H1 (cell line): Measurements from ENCODE around the gene ATP7B. TPM values are rescaled to one million over a fixed set of nuclear protein-coding genes. Genes with fewer than 3 reads are reported as not detected.

Source experiments
- ASH2L ChIP-seq: fragments of 200-600, 300-600 bp; sonication (generic); IDR thresholded peaks from one replicate; pipeline ENCODE4 v1.7.1; 2017; ENCODE audit warnings: low read length
- BCL11A ChIP-seq, 2 experiments: IDR thresholded peaks; one replicate each; pipeline ENCODE4 v1.6.1; 2011; ENCODE audit warnings: low read depth in 2 of 2, low read length in 2 of 2, mild to moderate bottlenecking in 2 of 2
- RBBP5 ChIP-seq: IDR thresholded peaks from 2 replicates; pipeline ENCODE4 v1.7.1; 2012; ENCODE audit warnings: low read depth, mild to moderate bottlenecking, inconsistent platforms, low read length, moderate library complexity, borderline replicate concordance
- RFX5 ChIP-seq: IDR thresholded peaks from 2 replicates; pipeline ENCODE4 v1.6.1; 2011; ENCODE audit warnings: low read depth, low read length, improper control_type of control experiment, borderline replicate concordance
- SIRT6 ChIP-seq: IDR thresholded peaks from one replicate; pipeline ENCODE4 v1.7.1; 2012; ENCODE audit warnings: low read length, inconsistent platforms
- TAF7 ChIP-seq: optimal IDR thresholded peaks from 2 replicates; pipeline ENCODE3; 2011; ENCODE audit warnings: low read depth, mild to moderate bottlenecking, inconsistent platforms, low read length, moderate library complexity, borderline replicate concordance
- TBP ChIP-seq: IDR thresholded peaks from 2 replicates; pipeline ENCODE4 v1.6.1; 2011; ENCODE audit warnings: low read depth, low read length, improper control_type of control experiment
- polyA plus RNA-seq, 7 experiments: library from polyadenylated mRNA; depleted of rRNA in 3 of 7; stranded (reverse) in 5 of 7; unstranded in 2 of 7; fragments of >200 nt in 5 of 7; fragments of 200-250 nt in 2 of 7; gene quantifications; 1 replicate in 5 of 7; 2 replicates in 1 of 7; 4 replicates in 1 of 7; pipeline versions ENCODE4 v1.2.1 to v1.2.3, GENCODE V29; 2011 to 2013; ENCODE audit warnings: missing spikeins in 2 of 7, mixed read lengths in 2 of 7
- total RNA-seq: library from RNA; stranded (reverse); fragmentation: NEBNext Ultra II Directional; extraction: Animal tissue kit (Norgen Biotek cat#: 25700); gene quantifications from 2 replicates; pipeline ENCODE4 v1.2.1, GENCODE V29; 2021
- TF ChIP-seq, protein P1 (sequence below): fragments of 300-600 bp; sonication (generic); IDR thresholded peaks from 2 replicates; pipeline ENCODE4 v1.7.1; 2012; ENCODE audit warnings: low read length, moderate library complexity, mild to moderate bottlenecking, inconsistent platforms; ENCODE audit not compliant: insufficient replicate concordance

ATP7B gene
- total and polyA plus RNA-seq, 2 of the 8 experiments (the other 6 are each of a cell fraction or from before 2014, with no cell fraction given), result 4.1 to 9.2 TPM

DNA sequence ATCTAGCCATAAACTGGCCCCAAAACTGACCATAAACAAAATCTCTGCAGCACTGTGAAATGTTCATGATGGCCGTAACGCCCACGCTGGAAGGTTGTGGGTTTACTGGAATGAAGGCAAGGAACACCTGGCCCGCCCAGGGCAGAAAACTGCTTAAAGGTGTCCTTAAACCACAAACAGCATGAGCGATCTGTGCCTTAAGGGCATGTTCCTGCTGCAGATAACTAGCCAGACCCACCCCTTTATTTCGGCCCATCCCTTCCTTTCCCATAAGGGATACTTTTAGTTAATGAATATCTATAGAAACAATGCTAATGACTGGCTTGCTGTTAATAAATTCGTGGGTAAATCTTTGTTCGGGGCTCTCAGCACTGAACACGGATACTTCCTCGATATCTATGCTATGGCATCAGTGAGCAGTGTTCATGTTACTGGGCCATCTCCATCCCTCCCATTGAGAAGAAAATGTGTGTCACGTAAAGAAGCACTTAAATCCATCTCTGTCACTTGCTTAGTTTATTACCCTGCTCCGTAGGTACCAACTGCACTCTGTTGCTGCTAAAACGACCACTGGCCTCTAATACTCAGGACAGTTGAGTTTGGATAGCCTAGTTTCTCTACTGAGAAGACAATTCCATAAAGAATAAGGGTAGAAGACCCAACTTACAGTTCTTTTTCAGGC, 5.3 kb downstream of the ATP7B start (continued):
- TF ChIP-seq TAF7, result no peak
- TF ChIP-seq RBBP5, result no peak
- no peak for TF ChIP-seq ASH2L
- TF ChIP-seq RFX5, result no peak
- no peak for TF ChIP-seq TBP
- TF ChIP-seq, protein P1, sequence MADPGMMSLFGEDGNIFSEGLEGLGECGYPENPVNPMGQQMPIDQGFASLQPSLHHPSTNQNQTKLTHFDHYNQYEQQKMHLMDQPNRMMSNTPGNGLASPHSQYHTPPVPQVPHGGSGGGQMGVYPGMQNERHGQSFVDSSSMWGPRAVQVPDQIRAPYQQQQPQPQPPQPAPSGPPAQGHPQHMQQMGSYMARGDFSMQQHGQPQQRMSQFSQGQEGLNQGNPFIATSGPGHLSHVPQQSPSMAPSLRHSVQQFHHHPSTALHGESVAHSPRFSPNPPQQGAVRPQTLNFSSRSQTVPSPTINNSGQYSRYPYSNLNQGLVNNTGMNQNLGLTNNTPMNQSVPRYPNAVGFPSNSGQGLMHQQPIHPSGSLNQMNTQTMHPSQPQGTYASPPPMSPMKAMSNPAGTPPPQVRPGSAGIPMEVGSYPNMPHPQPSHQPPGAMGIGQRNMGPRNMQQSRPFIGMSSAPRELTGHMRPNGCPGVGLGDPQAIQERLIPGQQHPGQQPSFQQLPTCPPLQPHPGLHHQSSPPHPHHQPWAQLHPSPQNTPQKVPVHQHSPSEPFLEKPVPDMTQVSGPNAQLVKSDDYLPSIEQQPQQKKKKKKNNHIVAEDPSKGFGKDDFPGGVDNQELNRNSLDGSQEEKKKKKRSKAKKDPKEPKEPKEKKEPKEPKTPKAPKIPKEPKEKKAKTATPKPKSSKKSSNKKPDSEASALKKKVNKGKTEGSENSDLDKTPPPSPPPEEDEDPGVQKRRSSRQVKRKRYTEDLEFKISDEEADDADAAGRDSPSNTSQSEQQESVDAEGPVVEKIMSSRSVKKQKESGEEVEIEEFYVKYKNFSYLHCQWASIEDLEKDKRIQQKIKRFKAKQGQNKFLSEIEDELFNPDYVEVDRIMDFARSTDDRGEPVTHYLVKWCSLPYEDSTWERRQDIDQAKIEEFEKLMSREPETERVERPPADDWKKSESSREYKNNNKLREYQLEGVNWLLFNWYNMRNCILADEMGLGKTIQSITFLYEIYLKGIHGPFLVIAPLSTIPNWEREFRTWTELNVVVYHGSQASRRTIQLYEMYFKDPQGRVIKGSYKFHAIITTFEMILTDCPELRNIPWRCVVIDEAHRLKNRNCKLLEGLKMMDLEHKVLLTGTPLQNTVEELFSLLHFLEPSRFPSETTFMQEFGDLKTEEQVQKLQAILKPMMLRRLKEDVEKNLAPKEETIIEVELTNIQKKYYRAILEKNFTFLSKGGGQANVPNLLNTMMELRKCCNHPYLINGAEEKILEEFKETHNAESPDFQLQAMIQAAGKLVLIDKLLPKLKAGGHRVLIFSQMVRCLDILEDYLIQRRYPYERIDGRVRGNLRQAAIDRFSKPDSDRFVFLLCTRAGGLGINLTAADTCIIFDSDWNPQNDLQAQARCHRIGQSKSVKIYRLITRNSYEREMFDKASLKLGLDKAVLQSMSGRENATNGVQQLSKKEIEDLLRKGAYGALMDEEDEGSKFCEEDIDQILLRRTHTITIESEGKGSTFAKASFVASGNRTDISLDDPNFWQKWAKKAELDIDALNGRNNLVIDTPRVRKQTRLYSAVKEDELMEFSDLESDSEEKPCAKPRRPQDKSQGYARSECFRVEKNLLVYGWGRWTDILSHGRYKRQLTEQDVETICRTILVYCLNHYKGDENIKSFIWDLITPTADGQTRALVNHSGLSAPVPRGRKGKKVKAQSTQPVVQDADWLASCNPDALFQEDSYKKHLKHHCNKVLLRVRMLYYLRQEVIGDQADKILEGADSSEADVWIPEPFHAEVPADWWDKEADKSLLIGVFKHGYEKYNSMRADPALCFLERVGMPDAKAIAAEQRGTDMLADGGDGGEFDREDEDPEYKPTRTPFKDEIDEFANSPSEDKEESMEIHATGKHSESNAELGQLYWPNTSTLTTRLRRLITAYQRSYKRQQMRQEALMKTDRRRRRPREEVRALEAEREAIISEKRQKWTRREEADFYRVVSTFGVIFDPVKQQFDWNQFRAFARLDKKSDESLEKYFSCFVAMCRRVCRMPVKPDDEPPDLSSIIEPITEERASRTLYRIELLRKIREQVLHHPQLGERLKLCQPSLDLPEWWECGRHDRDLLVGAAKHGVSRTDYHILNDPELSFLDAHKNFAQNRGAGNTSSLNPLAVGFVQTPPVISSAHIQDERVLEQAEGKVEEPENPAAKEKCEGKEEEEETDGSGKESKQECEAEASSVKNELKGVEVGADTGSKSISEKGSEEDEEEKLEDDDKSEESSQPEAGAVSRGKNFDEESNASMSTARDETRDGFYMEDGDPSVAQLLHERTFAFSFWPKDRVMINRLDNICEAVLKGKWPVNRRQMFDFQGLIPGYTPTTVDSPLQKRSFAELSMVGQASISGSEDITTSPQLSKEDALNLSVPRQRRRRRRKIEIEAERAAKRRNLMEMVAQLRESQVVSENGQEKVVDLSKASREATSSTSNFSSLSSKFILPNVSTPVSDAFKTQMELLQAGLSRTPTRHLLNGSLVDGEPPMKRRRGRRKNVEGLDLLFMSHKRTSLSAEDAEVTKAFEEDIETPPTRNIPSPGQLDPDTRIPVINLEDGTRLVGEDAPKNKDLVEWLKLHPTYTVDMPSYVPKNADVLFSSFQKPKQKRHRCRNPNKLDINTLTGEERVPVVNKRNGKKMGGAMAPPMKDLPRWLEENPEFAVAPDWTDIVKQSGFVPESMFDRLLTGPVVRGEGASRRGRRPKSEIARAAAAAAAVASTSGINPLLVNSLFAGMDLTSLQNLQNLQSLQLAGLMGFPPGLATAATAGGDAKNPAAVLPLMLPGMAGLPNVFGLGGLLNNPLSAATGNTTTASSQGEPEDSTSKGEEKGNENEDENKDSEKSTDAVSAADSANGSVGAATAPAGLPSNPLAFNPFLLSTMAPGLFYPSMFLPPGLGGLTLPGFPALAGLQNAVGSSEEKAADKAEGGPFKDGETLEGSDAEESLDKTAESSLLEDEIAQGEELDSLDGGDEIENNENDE, result no peak
- no peak for TF ChIP-seq BCL11A (IDR thresholded peaks at IDR 0.05; ENCODE audit: low read depth in 2 of 2, low read length in 2 of 2)
- no peak for TF ChIP-seq SIRT6
